ENCODE results near the gene COG7. TPM values are rescaled to one million over a fixed set of nuclear protein-coding genes. Genes with fewer than 3 reads are reported as not detected.

Gene COG7
- total and polyA plus RNA-seq, 2 donors (not counting 3 experiments of a cell fraction or from before 2014, with no cell fraction given) = 24.1 to 42.0 TPM

GRCh38 chr16:23377071-23377931, 75.7 kb downstream of the COG7 start:
- dilution Hi-C loops (cut with MboI; ENCODE audit: extremely low pct_ligation_motif_present, low sequenced_read_pairs) = no loop called here

GRCh38 chr16:23375643-23376042, 77.3 kb downstream of the COG7 start:
- no peaks in the 10 kb centered on the region for H3K9me3 ChIP-seq (replicated peaks; ENCODE audit: control insufficient read depth, insufficient read depth, low read length)
- no peak overlapping the region for H3K9ac ChIP-seq (replicated peaks; ENCODE audit: extremely low read depth, insufficient read depth, low read length)
- TF ChIP-seq POLR2A (IDR thresholded peaks at IDR 0.05; ENCODE audit: low read depth, low read length) = no peak
- TF ChIP-seq FOS (IDR thresholded peaks at IDR 0.05; ENCODE audit: borderline replicate concordance, insufficient read depth, low read length) = no peak
- no peak for TF ChIP-seq POLR2AphosphoS5 (IDR thresholded peaks at IDR 0.05; ENCODE audit: insufficient read depth, low read depth, low read length)
- no peak for TF ChIP-seq GATA2 (IDR thresholded peaks at IDR 0.05; ENCODE audit: insufficient read depth, insufficient read length, low read depth, low read length)
- no peak for TF ChIP-seq JUN (IDR thresholded peaks at IDR 0.05; ENCODE audit: borderline replicate concordance, insufficient read depth, insufficient read length, low read depth)
- TF ChIP-seq, protein P1, sequence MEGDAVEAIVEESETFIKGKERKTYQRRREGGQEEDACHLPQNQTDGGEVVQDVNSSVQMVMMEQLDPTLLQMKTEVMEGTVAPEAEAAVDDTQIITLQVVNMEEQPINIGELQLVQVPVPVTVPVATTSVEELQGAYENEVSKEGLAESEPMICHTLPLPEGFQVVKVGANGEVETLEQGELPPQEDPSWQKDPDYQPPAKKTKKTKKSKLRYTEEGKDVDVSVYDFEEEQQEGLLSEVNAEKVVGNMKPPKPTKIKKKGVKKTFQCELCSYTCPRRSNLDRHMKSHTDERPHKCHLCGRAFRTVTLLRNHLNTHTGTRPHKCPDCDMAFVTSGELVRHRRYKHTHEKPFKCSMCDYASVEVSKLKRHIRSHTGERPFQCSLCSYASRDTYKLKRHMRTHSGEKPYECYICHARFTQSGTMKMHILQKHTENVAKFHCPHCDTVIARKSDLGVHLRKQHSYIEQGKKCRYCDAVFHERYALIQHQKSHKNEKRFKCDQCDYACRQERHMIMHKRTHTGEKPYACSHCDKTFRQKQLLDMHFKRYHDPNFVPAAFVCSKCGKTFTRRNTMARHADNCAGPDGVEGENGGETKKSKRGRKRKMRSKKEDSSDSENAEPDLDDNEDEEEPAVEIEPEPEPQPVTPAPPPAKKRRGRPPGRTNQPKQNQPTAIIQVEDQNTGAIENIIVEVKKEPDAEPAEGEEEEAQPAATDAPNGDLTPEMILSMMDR (IDR thresholded peaks at IDR 0.05; ENCODE audit: extremely low read depth in 1 of 2, insufficient read depth in 1 of 2, low read depth in 1 of 2, low read length in 2 of 2) = no peak
- TF ChIP-seq EZH2 (IDR thresholded peaks at IDR 0.05; ENCODE audit: borderline replicate concordance, low read depth, low read length, severe bottlenecking) = no peak
- no peak for TF ChIP-seq MYC (IDR thresholded peaks at IDR 0.05; ENCODE audit: low read depth, low read length)
- TF ChIP-seq, protein P2, sequence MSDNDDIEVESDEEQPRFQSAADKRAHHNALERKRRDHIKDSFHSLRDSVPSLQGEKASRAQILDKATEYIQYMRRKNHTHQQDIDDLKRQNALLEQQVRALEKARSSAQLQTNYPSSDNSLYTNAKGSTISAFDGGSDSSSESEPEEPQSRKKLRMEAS (IDR thresholded peaks at IDR 0.05; ENCODE audit: insufficient read depth, insufficient read length) = no peak
- intact Hi-C loops (cut with micrococcal nuclease) (no loop called here), dilution Hi-C loops (cut with MboI; ENCODE audit: extremely low pct_ligation_motif_present, low sequenced_read_pairs) (no loop called here)
- H3K79me2 ChIP-seq (ENCODE audit: control insufficient read depth, insufficient read depth, low read length) = no peaks in the 10 kb centered on the region
- H3K36me3 ChIP-seq (ENCODE audit: control insufficient read depth in 2 of 2, extremely low read depth in 1 of 2, insufficient read depth in 2 of 2, low read length in 2 of 2) = no peaks in the 10 kb centered on the region
- H3K4me3 ChIP-seq (replicated peaks in 1 of 3; ENCODE audit: insufficient read depth in 1 of 3, low read depth in 1 of 3, low read length in 3 of 3) = no peak overlapping the region
- CTCF ChIA-PET = interaction anchor here (2.0 kb wide), 1 partner anchor 60 kb away, joined by 7 read pairs; no protein-coding TSS in a partner anchor
- BruUV-seq (replicated peaks) = no TSS peak
- H3K4me2 ChIP-seq (ENCODE audit: insufficient read depth, low read length) = no peak overlapping the region
- FAIRE-seq (no peak), DNase-seq (ENCODE audit: low read depth, low spot score) (no peak)
- H2AFZ ChIP-seq (ENCODE audit: low read depth, low read length) = no peak overlapping the region
- H3K4me1 ChIP-seq (ENCODE audit: control insufficient read depth, extremely low read depth, insufficient read depth, low read length) = no peaks in the 10 kb centered on the region
- no peaks in the 10 kb centered on the region for H3K9me1 ChIP-seq (replicated peaks; ENCODE audit: control insufficient read depth, extremely low read depth, insufficient read depth, low read length)
- POLR2A ChIA-PET = no interaction called here
- no peaks in the 10 kb centered on the region for H3K27me3 ChIP-seq (ENCODE audit: control insufficient read depth in 2 of 2, insufficient read depth in 2 of 2, low read length in 2 of 2)
- no peaks in the 10 kb centered on the region for H4K20me1 ChIP-seq (replicated peaks; ENCODE audit: control insufficient read depth, extremely low read depth, insufficient read depth, low read length)
- H3K27ac ChIP-seq (ENCODE audit: insufficient read depth, low read depth, low read length) = no peak overlapping the region

More at GRCh38 chr16:23377071-23377931, 75.7 kb downstream of the COG7 start:
- intact Hi-C loops (cut with micrococcal nuclease) = no loop called here
- no peak overlapping the region for H3K9ac ChIP-seq (replicated peaks; ENCODE audit: extremely low read depth, insufficient read depth, low read length)
- no peaks in the 10 kb centered on the region for H3K36me3 ChIP-seq (ENCODE audit: control insufficient read depth in 2 of 2, extremely low read depth in 1 of 2, insufficient read depth in 2 of 2, low read length in 2 of 2)
- H2AFZ ChIP-seq (ENCODE audit: low read depth, low read length) = no peak overlapping the region
- no peaks in the 10 kb centered on the region for H3K4me1 ChIP-seq (ENCODE audit: control insufficient read depth, extremely low read depth, insufficient read depth, low read length)
- no peaks in the 10 kb centered on the region for H3K27me3 ChIP-seq (ENCODE audit: control insufficient read depth in 2 of 2, insufficient read depth in 2 of 2, low read length in 2 of 2)
- H3K79me2 ChIP-seq (ENCODE audit: control insufficient read depth, insufficient read depth, low read length) = no peaks in the 10 kb centered on the region
- H4K20me1 ChIP-seq (replicated peaks; ENCODE audit: control insufficient read depth, extremely low read depth, insufficient read depth, low read length) = no peaks in the 10 kb centered on the region
- H3K4me3 ChIP-seq (replicated peaks in 1 of 3; ENCODE audit: insufficient read depth in 1 of 3, low read depth in 1 of 3, low read length in 3 of 3) = no peak overlapping the region
- FAIRE-seq = no peak
- H3K9me1 ChIP-seq (replicated peaks; ENCODE audit: control insufficient read depth, extremely low read depth, insufficient read depth, low read length) = no peaks in the 10 kb centered on the region
- H3K27ac ChIP-seq (ENCODE audit: insufficient read depth, low read depth, low read length) = no peak overlapping the region
- BruUV-seq (replicated peaks) = no TSS peak
- no peak overlapping the region for H3K4me2 ChIP-seq (ENCODE audit: insufficient read depth, low read length)
- no peaks in the 10 kb centered on the region for H3K9me3 ChIP-seq (replicated peaks; ENCODE audit: control insufficient read depth, insufficient read depth, low read length)
- no peak for DNase-seq (ENCODE audit: low read depth, low spot score)
- POLR2A ChIA-PET = no interaction called here
- CTCF ChIA-PET = interaction anchor here (1.3 kb wide), 1 partner anchor 58 kb away, joined by 3 read pairs; no protein-coding TSS in a partner anchor
- TF ChIP-seq FOS (IDR thresholded peaks at IDR 0.05; ENCODE audit: borderline replicate concordance, insufficient read depth, low read length) (no peak), POLR2AphosphoS5 (IDR thresholded peaks at IDR 0.05; ENCODE audit: insufficient read depth, low read depth, low read length) (no peak), GATA2 (IDR thresholded peaks at IDR 0.05; ENCODE audit: insufficient read depth, insufficient read length, low read depth, low read length) (no peak), POLR2A (IDR thresholded peaks at IDR 0.05; ENCODE audit: low read depth, low read length) (no peak)
